Suprapubic skin (tissue), 4 donors: ENCODE data around the gene ISY1.

Experiments used
- EP300 ChIP-seq: sonication (generic); formaldehyde crosslinking; IDR thresholded peaks from one replicate; pipeline ENCODE4 v1.6.1; 2017; ENCODE audit warnings: antibody characterized with exemption
- POLR2A ChIP-seq, 2 donors: fragments of 450-650 bp; IDR thresholded peaks; one replicate each; pipeline ENCODE4 v1.6.1; 2017; ENCODE audit warnings: antibody characterized with exemption in 2 of 2, mild to moderate bottlenecking in 2 of 2, moderate library complexity in 2 of 2
- POLR2AphosphoS5 ChIP-seq, 3 donors: sonication (generic); formaldehyde crosslinking; IDR thresholded peaks; one replicate each; pipeline ENCODE4 v1.6.1; 2017; ENCODE audit warnings: antibody characterized with exemption in 3 of 3

- TF ChIP-seq EP300 = no peak
- no peak for TF ChIP-seq POLR2AphosphoS5 (IDR thresholded peaks at IDR 0.05)
- no peak for TF ChIP-seq POLR2A (IDR thresholded peaks at IDR 0.05)
Measured at GRCh38 chr3:129139911-129140310, 21.0 kb downstream of the ISY1 start.
